ENCODE data around the gene SEPTIN12.

DNA sequence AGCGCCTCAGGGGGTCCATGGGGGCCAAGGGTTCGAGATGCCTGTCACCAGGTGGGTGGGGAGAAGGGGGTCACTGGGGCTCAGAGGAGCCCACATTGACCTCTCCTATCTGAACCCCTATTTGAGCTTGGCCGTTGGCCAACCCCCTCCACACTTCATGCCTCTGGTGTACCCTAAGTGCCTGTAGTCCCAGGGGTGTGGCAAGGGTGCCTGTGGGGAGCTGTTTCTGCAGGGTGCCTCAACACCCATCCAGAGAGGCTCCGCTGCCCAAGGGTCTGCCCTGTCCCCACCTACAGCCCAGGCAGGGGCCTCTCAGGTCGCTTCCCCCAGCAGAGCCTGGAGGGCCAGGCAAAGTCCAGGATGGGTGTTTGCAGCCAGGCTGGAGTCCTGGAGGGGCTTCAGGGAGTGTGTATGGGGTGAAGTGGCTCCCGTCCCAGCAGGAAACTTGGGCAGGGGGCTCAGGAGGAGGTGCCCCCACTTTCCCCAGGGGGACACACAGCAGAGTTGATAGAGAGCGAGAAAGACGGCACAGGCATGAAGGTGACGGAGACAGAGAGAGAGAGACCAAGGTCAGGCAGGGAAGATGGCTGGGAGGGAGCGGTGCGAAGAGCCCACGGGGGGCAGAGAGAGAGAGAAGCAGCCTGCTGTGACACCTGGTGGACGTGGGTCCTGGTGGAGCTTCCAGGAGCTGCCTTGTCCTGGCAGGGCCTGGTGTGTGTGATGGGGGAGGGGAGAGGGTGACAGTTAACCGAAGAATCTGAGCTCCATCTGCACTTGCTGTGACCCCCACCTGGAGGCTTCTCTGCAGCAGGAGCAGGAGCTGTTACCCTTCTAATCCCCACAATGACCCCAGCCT is at the start of gene SEPTIN12:
- TF ChIP-seq POLR2A (IDR thresholded peaks at IDR 0.05): no peak
- TF ChIP-seq CTCF (IDR thresholded peaks at IDR 0.05): no peak
